ENCODE measurements around the gene BHLHA15.

BHLHA15 gene

GRCh38 chr7:98250789-98251188, 39.5 kb downstream of the BHLHA15 start:
- DNase-seq, result no peak

GRCh38 chr7:98251231-98251600, 40.0 kb downstream of the BHLHA15 start:
- no peak for DNase-seq

- peak; percentile 95 for DNase-seq
Measured at GRCh38 chr7:98251601-98252424, 40.6 kb downstream of the BHLHA15 start, which contains the start of gene TECPR1. TECPR1 (minus strand) TSS chr7:98252232; CDS start chr7:98246146, 6,086 bp downstream.

- no peak for DNase-seq
Measured at GRCh38 chr7:98252425-98253054, 41.3 kb downstream of the BHLHA15 start.

GRCh38 chr7:98254516-98254915, 43.3 kb downstream of the BHLHA15 start:
- no peak for DNase-seq

GRCh38 chr7:98254951-98255610, 43.8 kb downstream of the BHLHA15 start:
- DNase-seq, result no peak

GRCh38 chr7:98256431-98256830, 45.2 kb downstream of the BHLHA15 start:
- DNase-seq, result peak; percentile 93

- DNase-seq, result no peak
Measured at GRCh38 chr7:98257701-98258100, 46.5 kb downstream of the BHLHA15 start.
